Activated naive CD8-positive, alpha-beta T cell (primary cell): Measurements from ENCODE around the gene NAB1.
A peak's percentile ranks its signal among the peaks of the same experiment; 100 is the strongest.

Experiments used
- H3K27ac Mint-ChIP-seq: one replicate; pipeline ENCODE4 v1.8.0; 2021; ENCODE audit warnings: mixed read lengths
- H3K27me3 Mint-ChIP-seq: one replicate; pipeline ENCODE4 v1.8.0; 2021; ENCODE audit warnings: mixed read lengths
- H3K36me3 Mint-ChIP-seq: one replicate; pipeline ENCODE4 v1.8.0; 2021; ENCODE audit warnings: mixed read lengths
- H3K4me1 Mint-ChIP-seq: one replicate; pipeline ENCODE4 v1.8.0; 2021; ENCODE audit warnings: low read depth, mixed read lengths
- H3K4me3 Mint-ChIP-seq: one replicate; pipeline ENCODE4 v1.8.0; 2021; ENCODE audit warnings: mild to moderate bottlenecking, mixed read lengths
- H3K9me3 Mint-ChIP-seq: one replicate; pipeline ENCODE4 v1.8.0; 2021; ENCODE audit warnings: low read depth, mixed read lengths

NAB1 gene

GRCh38 chr2:190723397-190724090 lies 74.7 kb downstream of the NAB1 start:
- peak overlapping the region; percentile 79 for H3K4me3 Mint-ChIP-seq
- H3K36me3 Mint-ChIP-seq, result no peaks in the 10 kb centered on the region
- H3K4me1 Mint-ChIP-seq, result peaks cover 50% of the 10 kb centered on the region
- H3K9me3 Mint-ChIP-seq, result peaks cover 1% of the 10 kb centered on the region
- no peaks in the 10 kb centered on the region for H3K27me3 Mint-ChIP-seq
- peak overlapping the region; percentile 98 for H3K27ac Mint-ChIP-seq

GRCh38 chr2:190726255-190726654 lies 77.4 kb downstream of the NAB1 start:
- Mint-ChIP-seq H3K36me3 (no peaks in the 10 kb centered on the region), H3K9me3 (peaks cover 3% of the 10 kb centered on the region), H3K27me3 (no peaks in the 10 kb centered on the region), H3K4me3 (no peak overlapping the region), H3K4me1 (peaks cover 26% of the 10 kb centered on the region), H3K27ac (no peak overlapping the region)

- Mint-ChIP-seq H3K4me3 (no peak overlapping the region), H3K36me3 (peaks cover 2% of the 10 kb centered on the region), H3K27me3 (no peaks in the 10 kb centered on the region), H3K27ac (no peak overlapping the region), H3K9me3 (no peaks in the 10 kb centered on the region), H3K4me1 (no peaks in the 10 kb centered on the region)
Measured at GRCh38 chr2:190736355-190736754, 87.5 kb downstream of the NAB1 start.

GRCh38 chr2:190740449-190740848 lies 91.6 kb downstream of the NAB1 start:
- no peak overlapping the region for H3K27ac Mint-ChIP-seq
- no peak overlapping the region for H3K4me3 Mint-ChIP-seq
- H3K27me3 Mint-ChIP-seq, result no peaks in the 10 kb centered on the region
- no peaks in the 10 kb centered on the region for H3K9me3 Mint-ChIP-seq
- peaks cover 20% of the 10 kb centered on the region for H3K4me1 Mint-ChIP-seq
- peaks cover 5% of the 10 kb centered on the region for H3K36me3 Mint-ChIP-seq
